ENCODE data around the gene SKP1. TPM values are rescaled to one million over a fixed set of nuclear protein-coding genes. Genes with fewer than 3 reads are reported as not detected.

Gene SKP1
- total RNA-seq, 1 experiment from 2014 or later, result 411 TPM

DNA sequence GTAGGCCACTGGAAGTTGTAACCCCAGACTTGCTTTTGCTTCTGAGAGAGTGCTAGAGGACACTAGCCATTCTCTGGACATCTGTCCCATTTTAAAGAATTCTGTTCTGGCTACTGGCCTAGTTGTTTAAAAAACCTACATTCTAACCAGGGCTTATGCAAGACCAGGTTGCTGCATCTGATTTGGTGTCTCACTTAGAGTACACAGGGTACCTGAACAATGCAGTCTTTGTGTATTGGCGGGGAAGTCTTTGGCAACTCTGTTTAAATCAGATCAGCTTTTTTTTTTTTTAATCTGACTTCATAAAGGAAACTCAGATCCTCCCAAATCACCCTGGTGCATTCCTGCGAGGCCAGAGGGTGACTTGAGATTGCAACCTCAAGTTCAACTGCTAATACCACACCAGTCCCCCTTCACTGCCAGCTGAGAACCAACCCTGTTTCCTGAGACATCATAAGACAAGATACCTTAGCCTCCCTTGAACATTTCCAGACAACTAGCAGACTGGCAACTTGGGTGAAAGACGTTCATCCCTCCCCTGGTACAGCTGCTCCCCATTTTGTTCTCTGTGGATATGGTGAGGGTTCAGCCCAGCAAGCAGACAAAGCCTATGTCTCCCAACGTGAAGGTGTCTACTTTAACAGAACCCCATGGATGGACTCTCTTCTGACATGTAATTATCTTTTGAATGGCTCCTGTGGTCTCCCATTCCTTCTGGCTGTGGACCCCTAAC lies 27.0 kb downstream of the SKP1 start:
- CTCF ChIA-PET, result interaction anchor here (0.6 to 2.2 kb wide), 16 partner anchors 9 to 617 kb away, joined by 3 to 17 read pairs (median 4); no protein-coding TSS in a partner anchor
- peaks cover 63% of the 10 kb centered on the region for H3K36me3 Mint-ChIP-seq (ENCODE audit: insufficient read depth, unreplicated experiment)
- peaks cover 61% of the 10 kb centered on the region for H3K4me1 Mint-ChIP-seq (ENCODE audit: low read depth, unreplicated experiment)
- intact Hi-C loops (cut with micrococcal nuclease; ENCODE audit: unreplicated experiment), result no loop called here
- H3K9me3 Mint-ChIP-seq (ENCODE audit: low read depth, unreplicated experiment), result no peaks in the 10 kb centered on the region
- H3K27ac Mint-ChIP-seq (ENCODE audit: unreplicated experiment), result peak overlapping the region; percentile 84
- DNase-seq, result peak; percentile 74
- no peaks in the 10 kb centered on the region for H3K27me3 Mint-ChIP-seq (ENCODE audit: unreplicated experiment)
- TF ChIP-seq, protein P1, sequence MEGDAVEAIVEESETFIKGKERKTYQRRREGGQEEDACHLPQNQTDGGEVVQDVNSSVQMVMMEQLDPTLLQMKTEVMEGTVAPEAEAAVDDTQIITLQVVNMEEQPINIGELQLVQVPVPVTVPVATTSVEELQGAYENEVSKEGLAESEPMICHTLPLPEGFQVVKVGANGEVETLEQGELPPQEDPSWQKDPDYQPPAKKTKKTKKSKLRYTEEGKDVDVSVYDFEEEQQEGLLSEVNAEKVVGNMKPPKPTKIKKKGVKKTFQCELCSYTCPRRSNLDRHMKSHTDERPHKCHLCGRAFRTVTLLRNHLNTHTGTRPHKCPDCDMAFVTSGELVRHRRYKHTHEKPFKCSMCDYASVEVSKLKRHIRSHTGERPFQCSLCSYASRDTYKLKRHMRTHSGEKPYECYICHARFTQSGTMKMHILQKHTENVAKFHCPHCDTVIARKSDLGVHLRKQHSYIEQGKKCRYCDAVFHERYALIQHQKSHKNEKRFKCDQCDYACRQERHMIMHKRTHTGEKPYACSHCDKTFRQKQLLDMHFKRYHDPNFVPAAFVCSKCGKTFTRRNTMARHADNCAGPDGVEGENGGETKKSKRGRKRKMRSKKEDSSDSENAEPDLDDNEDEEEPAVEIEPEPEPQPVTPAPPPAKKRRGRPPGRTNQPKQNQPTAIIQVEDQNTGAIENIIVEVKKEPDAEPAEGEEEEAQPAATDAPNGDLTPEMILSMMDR (IDR thresholded peaks at IDR 0.05; ENCODE audit: unreplicated experiment), result no peak
- BruUV-seq (replicated peaks), result no TSS peak
- peak overlapping the region; percentile 7 for H3K4me3 Mint-ChIP-seq (ENCODE audit: low read depth, unreplicated experiment)

DNA sequence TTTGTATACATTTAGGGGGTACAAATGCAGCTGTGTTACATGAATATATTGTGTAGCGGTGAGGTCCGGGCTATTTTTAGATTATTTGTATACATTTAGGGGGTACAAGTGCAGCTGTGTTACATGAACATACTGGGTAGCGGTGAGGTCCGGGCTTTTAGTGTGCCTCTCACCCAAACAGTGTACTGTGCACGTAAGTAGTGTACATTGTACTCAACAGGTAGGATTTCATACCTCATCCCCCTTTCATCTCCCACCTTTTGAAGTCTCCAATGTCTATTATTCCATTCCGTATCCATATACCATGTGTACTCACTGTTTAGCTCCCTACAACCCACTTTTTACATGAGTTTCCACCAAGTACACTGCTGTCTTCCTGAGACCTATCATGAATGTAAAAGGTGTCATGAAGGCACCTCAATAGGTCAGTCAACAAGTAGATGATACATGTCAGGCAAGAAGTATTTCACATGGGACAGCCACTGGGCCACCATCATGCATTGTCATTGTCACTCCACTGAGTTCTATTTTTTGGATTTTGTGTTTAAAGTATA lies 27.7 kb downstream of the SKP1 start:
- no peaks in the 10 kb centered on the region for H3K27me3 Mint-ChIP-seq (ENCODE audit: unreplicated experiment)
- TF ChIP-seq, protein P1 (IDR thresholded peaks at IDR 0.05; ENCODE audit: unreplicated experiment), result no peak
- BruUV-seq (replicated peaks), result no TSS peak
- CTCF ChIA-PET, result interaction anchor here (0.6 to 2.2 kb wide), 16 partner anchors 8 to 617 kb away, joined by 3 to 17 read pairs (median 4); no protein-coding TSS in a partner anchor
- intact Hi-C loops (cut with micrococcal nuclease; ENCODE audit: unreplicated experiment), result no loop called here
- no peak for DNase-seq
- no peaks in the 10 kb centered on the region for H3K9me3 Mint-ChIP-seq (ENCODE audit: low read depth, unreplicated experiment)
- peaks cover 65% of the 10 kb centered on the region for H3K36me3 Mint-ChIP-seq (ENCODE audit: insufficient read depth, unreplicated experiment)
- H3K4me1 Mint-ChIP-seq (ENCODE audit: low read depth, unreplicated experiment), result peaks cover 56% of the 10 kb centered on the region
- peak overlapping the region; percentile 84 for H3K27ac Mint-ChIP-seq (ENCODE audit: unreplicated experiment)
- H3K4me3 Mint-ChIP-seq (ENCODE audit: low read depth, unreplicated experiment), result peak overlapping the region; percentile 7

DNA sequence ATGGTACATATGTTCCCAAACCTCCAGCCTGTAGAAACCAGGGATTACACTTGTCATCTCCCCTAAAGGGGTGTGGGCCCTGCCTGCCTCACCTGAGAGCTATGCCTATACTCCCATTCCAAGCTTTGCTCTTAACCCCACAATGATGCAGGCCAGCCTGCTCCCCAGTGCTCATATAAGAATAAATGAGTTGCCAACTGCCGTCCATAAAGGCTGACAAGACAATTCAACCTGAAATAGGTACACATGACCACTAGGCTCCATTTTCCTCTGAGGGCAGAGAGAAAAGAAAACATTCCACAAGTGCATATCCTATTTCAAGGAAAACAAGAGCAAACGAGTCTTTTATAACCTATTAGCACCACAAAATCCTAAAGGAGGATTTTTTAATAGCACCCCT lies 28.4 kb downstream of the SKP1 start:
- Mint-ChIP-seq H3K36me3 (ENCODE audit: insufficient read depth, unreplicated experiment) (peaks cover 72% of the 10 kb centered on the region), H3K9me3 (ENCODE audit: low read depth, unreplicated experiment) (no peaks in the 10 kb centered on the region), H3K27ac (ENCODE audit: unreplicated experiment) (peak overlapping the region; percentile 84), H3K27me3 (ENCODE audit: unreplicated experiment) (no peaks in the 10 kb centered on the region), H3K4me3 (ENCODE audit: low read depth, unreplicated experiment) (no peak overlapping the region), H3K4me1 (ENCODE audit: low read depth, unreplicated experiment) (peaks cover 56% of the 10 kb centered on the region)
- intact Hi-C loops (cut with micrococcal nuclease; ENCODE audit: unreplicated experiment), result no loop called here
- CTCF ChIA-PET, result interaction anchor here (1.5 kb wide), 1 partner anchor 109 kb away, joined by 5 read pairs; no protein-coding TSS in a partner anchor
- TF ChIP-seq, protein P1 (IDR thresholded peaks at IDR 0.05; ENCODE audit: unreplicated experiment), result no peak
- no TSS peak for BruUV-seq (replicated peaks)
- DNase-seq, result no peak

DNA sequence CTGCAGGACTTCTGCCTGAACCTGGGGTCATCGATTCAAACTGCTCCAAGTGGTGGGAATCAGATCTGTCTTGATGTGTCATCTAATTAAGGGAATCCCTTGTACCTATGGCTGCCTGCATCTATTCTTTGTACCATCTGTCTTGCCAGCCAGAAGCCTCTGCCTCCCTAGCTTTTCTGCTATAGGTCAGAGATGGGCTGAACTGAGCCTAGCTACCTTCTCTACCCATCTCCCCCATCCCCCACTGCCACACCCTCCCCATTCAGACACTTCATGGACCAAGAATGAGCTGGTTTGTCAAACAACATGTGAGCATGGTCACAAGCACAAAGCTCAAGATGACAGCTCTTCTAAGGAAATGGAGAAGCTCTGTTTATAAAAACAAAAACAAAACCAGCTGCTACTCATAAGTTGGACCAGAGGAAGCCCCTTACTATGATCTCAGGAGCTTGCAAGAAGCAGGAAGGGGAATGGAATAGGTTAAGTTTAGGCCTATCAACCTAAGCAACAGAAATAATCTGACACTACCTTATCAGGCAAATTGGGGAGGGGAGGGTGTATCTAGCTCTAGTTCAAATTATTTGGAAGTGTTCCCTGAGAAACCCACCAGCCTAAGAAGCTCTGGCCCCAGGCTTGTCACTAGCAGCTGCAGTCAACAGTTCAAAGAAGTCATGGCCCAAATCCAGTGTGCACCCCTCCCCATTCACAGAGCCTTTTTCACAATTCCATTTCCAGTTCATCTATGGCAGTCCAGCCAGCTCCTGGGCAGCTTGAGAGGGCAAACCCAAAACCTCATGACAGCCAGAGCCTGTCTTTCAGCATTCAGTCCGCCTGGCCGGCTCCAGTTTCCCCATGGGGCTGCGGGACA lies 29.9 kb downstream of the SKP1 start:
- H3K9me3 Mint-ChIP-seq (ENCODE audit: low read depth, unreplicated experiment), result no peaks in the 10 kb centered on the region
- H3K27ac Mint-ChIP-seq (ENCODE audit: unreplicated experiment), result no peak overlapping the region
- H3K4me3 Mint-ChIP-seq (ENCODE audit: low read depth, unreplicated experiment), result no peak overlapping the region
- CTCF ChIA-PET, result interaction anchor here (0.6 to 1.7 kb wide), 7 partner anchors 54 to 601 kb away, joined by 3 to 9 read pairs (median 4); no protein-coding TSS in a partner anchor
- peaks cover 48% of the 10 kb centered on the region for H3K4me1 Mint-ChIP-seq (ENCODE audit: low read depth, unreplicated experiment)
- DNase-seq, result no peak
- H3K36me3 Mint-ChIP-seq (ENCODE audit: insufficient read depth, unreplicated experiment), result peaks cover 71% of the 10 kb centered on the region
- TF ChIP-seq, protein P1 (IDR thresholded peaks at IDR 0.05; ENCODE audit: unreplicated experiment), result no peak
- no peaks in the 10 kb centered on the region for H3K27me3 Mint-ChIP-seq (ENCODE audit: unreplicated experiment)
- intact Hi-C loops (cut with micrococcal nuclease; ENCODE audit: unreplicated experiment), result no loop called here
- no TSS peak for BruUV-seq (replicated peaks)

Measured in Calu3 (cell line).